Measurements from ENCODE around the gene DHRS2. TPM values are rescaled to one million over a fixed set of nuclear protein-coding genes. Genes with fewer than 3 reads are reported as not detected.

DHRS2 gene
- total and polyA plus RNA-seq, 2 experiments from 2014 or later = not detected

- H3K4me1 ChIP-seq (ENCODE audit: insufficient read depth) = no peaks in the 10 kb centered on the region; the same call in 1 of the 2 replicates
- no peak overlapping the region for H2AFZ ChIP-seq
- TF ChIP-seq EZH2phosphoT487 (IDR thresholded peaks at IDR 0.05; ENCODE audit: insufficient read depth, low read depth) = no peak
- no peak for TF ChIP-seq EZH2 (IDR thresholded peaks at IDR 0.05; ENCODE audit: insufficient read depth, poor library complexity, severe bottlenecking)
- H3K27ac ChIP-seq = no peak overlapping the region
- H3K4me2 ChIP-seq (ENCODE audit: unreplicated experiment) = no peak overlapping the region
- no peaks in the 10 kb centered on the region for H4K20me1 ChIP-seq (ENCODE audit: insufficient read depth)
- 47 to 54% methylated on average over 8 of the region's 8 CpGs for WGBS, 2 experiments (ENCODE audit: low coverage in 1 of 2, low lambda C conversion rate in 2 of 2, missing lambda C conversion rate in 2 of 2)
- H3K4me3 ChIP-seq = no peak overlapping the region
- DNase-seq = no peak
- no peaks in the 10 kb centered on the region for H3K79me2 ChIP-seq (ENCODE audit: insufficient read depth)
- no peaks in the 10 kb centered on the region for H3K9me3 ChIP-seq (ENCODE audit: low read depth)
- H3K27me3 ChIP-seq (replicated peaks; ENCODE audit: insufficient read depth) = no peaks in the 10 kb centered on the region
- no peaks in the 10 kb centered on the region for H3K36me3 ChIP-seq (ENCODE audit: low read depth)
- H3K9ac ChIP-seq = no peak overlapping the region
- no peaks in the 10 kb centered on the region for H3K9me2 ChIP-seq (ENCODE audit: insufficient read depth)
- in situ Hi-C loops (cut with MboI) = no loop called here
- H3F3A ChIP-seq (ENCODE audit: insufficient read depth) = no peaks in the 10 kb centered on the region
Measured at GRCh38 chr14:23644919-23645336, 8.8 kb downstream of the DHRS2 start.

DNA sequence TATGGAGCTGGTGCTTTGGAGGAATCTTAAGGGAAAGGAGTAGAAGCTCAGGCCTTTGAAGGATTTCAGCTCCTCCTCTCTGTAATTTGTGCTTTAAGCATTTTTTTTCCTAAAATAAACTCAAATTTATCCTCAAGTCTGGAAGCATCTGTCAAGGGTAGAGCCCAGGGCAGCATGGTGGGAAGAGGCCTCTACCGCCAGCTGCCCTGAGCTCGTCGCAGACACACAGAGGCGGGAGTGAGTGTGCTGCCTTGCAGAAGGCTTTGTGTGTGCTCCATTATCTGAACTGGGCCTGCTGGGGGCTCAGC, 9.3 kb downstream of the DHRS2 start:
- no peak overlapping the region for H3K27ac ChIP-seq
- H3K4me2 ChIP-seq (ENCODE audit: unreplicated experiment) = no peak overlapping the region
- DNase-seq = no peak
- H3K4me1 ChIP-seq (ENCODE audit: insufficient read depth) = no peaks in the 10 kb centered on the region; the same call in 1 of the 2 replicates
- in situ Hi-C loops (cut with MboI) = no loop called here
- TF ChIP-seq EZH2phosphoT487 (IDR thresholded peaks at IDR 0.05; ENCODE audit: insufficient read depth, low read depth) (no peak), EZH2 (IDR thresholded peaks at IDR 0.05; ENCODE audit: insufficient read depth, poor library complexity, severe bottlenecking) (no peak)
- no peaks in the 10 kb centered on the region for H3K9me2 ChIP-seq (ENCODE audit: insufficient read depth)
- H3F3A ChIP-seq (ENCODE audit: insufficient read depth) = no peaks in the 10 kb centered on the region
- H3K36me3 ChIP-seq (ENCODE audit: low read depth) = no peaks in the 10 kb centered on the region
- no peak overlapping the region for H3K9ac ChIP-seq
- H2AFZ ChIP-seq = no peak overlapping the region
- H3K9me3 ChIP-seq (ENCODE audit: low read depth) = no peaks in the 10 kb centered on the region
- no peaks in the 10 kb centered on the region for H4K20me1 ChIP-seq (ENCODE audit: insufficient read depth)
- no peak overlapping the region for H3K4me3 ChIP-seq
- no peaks in the 10 kb centered on the region for H3K79me2 ChIP-seq (ENCODE audit: insufficient read depth)
- 88 to 92% methylated on average over 4 of the region's 4 CpGs for WGBS, 2 experiments (ENCODE audit: low coverage in 1 of 2, low lambda C conversion rate in 2 of 2, missing lambda C conversion rate in 2 of 2)
- no peaks in the 10 kb centered on the region for H3K27me3 ChIP-seq (replicated peaks; ENCODE audit: insufficient read depth)

DNA sequence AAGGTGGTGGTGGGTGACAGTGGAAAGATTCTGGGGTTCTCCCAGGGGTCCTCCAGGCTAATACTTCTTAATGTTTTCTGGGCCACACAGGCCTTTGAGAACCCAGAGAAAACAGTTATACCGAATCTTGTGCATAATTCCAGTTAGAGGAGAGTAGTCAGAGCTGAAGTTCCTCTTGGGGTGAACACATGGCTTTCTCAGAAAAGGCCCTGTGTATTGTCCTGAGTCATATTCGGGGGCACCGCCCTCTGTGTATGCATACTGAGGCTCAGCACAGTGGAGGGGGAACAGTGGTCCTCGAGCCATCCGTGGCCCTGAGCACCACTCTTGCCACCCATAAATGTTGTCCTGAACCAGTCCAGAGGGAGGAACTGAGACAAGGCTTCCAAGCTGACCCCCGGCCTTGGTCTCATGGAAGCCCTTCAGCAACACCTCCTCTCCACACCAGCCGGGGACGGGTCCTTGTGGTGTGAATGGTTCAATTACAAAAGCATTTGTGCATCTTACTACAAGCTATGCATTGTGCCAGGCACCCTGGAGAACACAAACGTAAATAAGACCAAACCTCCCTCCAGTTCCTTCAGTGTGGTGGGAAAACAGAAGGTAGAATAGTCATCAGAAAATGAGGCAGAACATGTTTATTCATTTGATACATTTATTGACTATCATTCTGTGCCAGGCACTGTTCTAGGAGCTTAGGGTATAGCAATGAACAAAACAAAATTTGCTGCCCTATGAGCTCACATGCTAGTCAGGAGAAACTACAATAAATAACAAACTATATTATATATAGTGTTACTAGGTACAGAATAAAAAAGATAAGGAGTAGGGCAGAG, 9.9 kb downstream of the DHRS2 start:
- H3K9me3 ChIP-seq (ENCODE audit: low read depth) = no peaks in the 10 kb centered on the region
- no peak overlapping the region for H3K4me3 ChIP-seq
- no peaks in the 10 kb centered on the region for H3F3A ChIP-seq (ENCODE audit: insufficient read depth)
- no peak overlapping the region for H3K9ac ChIP-seq
- no peaks in the 10 kb centered on the region for H3K9me2 ChIP-seq (ENCODE audit: insufficient read depth)
- no peaks in the 10 kb centered on the region for H4K20me1 ChIP-seq (ENCODE audit: insufficient read depth)
- 54 to 57% methylated on average over 9 of the region's 9 CpGs for WGBS, 2 experiments (ENCODE audit: low coverage in 1 of 2, low lambda C conversion rate in 2 of 2, missing lambda C conversion rate in 2 of 2)
- H3K27ac ChIP-seq = no peak overlapping the region
- no peak for DNase-seq
- no peaks in the 10 kb centered on the region for H3K27me3 ChIP-seq (replicated peaks; ENCODE audit: insufficient read depth)
- no peak overlapping the region for H3K4me2 ChIP-seq (ENCODE audit: unreplicated experiment)
- in situ Hi-C loops (cut with MboI) = no loop called here
- H3K36me3 ChIP-seq (ENCODE audit: low read depth) = no peaks in the 10 kb centered on the region
- TF ChIP-seq EZH2phosphoT487 (IDR thresholded peaks at IDR 0.05; ENCODE audit: insufficient read depth, low read depth) = no peak
- no peak for TF ChIP-seq EZH2 (IDR thresholded peaks at IDR 0.05; ENCODE audit: insufficient read depth, poor library complexity, severe bottlenecking)
- H3K79me2 ChIP-seq (ENCODE audit: insufficient read depth) = no peaks in the 10 kb centered on the region
- no peak overlapping the region for H2AFZ ChIP-seq
- no peaks in the 10 kb centered on the region; the same call in 1 of the 2 replicates for H3K4me1 ChIP-seq (ENCODE audit: insufficient read depth)

DNA sequence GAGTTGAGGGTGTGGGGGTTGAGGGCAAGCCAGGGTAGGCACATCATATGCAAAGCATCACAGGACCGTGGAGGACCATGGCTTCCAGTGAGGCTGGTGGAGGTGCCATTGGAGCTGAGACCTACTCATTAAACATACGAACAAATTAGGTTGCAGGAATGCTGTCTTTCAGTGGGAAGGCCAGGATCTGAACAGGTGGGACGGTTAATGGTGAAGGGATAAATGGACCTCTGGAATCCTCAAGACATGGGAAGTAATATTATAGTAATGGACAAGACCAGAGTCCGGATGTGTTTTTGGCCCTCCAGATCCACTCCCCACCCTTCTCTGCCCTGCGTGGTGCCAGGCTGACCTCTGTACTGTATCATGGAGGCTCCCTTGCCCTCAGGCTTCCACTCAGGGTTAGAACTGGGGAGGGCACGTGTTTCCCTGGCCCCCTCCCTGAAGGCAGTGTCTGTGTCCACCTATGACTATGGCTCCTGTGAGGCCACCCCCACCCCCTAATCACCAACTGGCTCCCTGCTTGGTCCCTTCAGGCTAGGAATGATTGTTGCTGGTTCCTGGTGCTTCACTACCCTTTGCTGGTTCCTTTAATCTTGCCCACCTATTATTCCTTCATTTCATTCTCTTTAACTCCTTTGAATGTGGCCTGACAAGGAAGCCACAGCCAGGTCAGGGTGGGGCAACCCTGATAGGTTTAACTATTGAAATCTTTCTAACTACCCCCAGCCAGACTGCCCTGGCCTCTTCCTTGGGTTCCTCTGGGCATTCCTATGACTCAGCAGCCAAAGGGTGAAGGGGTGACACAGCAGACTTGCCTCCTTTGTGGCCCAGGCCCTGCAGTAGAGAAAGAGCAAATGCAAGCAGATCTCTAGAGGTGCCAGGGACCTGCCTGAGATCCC, 10.7 kb downstream of the DHRS2 start:
- no peak overlapping the region for H3K4me2 ChIP-seq (ENCODE audit: unreplicated experiment)
- H3K9ac ChIP-seq = no peak overlapping the region
- no peaks in the 10 kb centered on the region for H3K36me3 ChIP-seq (ENCODE audit: low read depth)
- no peaks in the 10 kb centered on the region; the same call in 1 of the 2 replicates for H3K4me1 ChIP-seq (ENCODE audit: insufficient read depth)
- H3K27me3 ChIP-seq (replicated peaks; ENCODE audit: insufficient read depth) = no peaks in the 10 kb centered on the region; the same call in 1 of the 2 replicates
- H3K9me3 ChIP-seq (ENCODE audit: low read depth) = no peaks in the 10 kb centered on the region
- no peaks in the 10 kb centered on the region for H3F3A ChIP-seq (ENCODE audit: insufficient read depth)
- in situ Hi-C loops (cut with MboI) = no loop called here
- no peak overlapping the region for H3K4me3 ChIP-seq
- no peaks in the 10 kb centered on the region for H3K79me2 ChIP-seq (ENCODE audit: insufficient read depth)
- H3K9me2 ChIP-seq (ENCODE audit: insufficient read depth) = no peaks in the 10 kb centered on the region
- WGBS, 2 experiments (ENCODE audit: low coverage in 1 of 2, low lambda C conversion rate in 2 of 2, missing lambda C conversion rate in 2 of 2) = 43 to 47% methylated on average over 6 of the region's 6 CpGs
- TF ChIP-seq EZH2 (IDR thresholded peaks at IDR 0.05; ENCODE audit: insufficient read depth, poor library complexity, severe bottlenecking) = no peak
- no peak for TF ChIP-seq EZH2phosphoT487 (IDR thresholded peaks at IDR 0.05; ENCODE audit: insufficient read depth, low read depth)
- H4K20me1 ChIP-seq (ENCODE audit: insufficient read depth) = no peaks in the 10 kb centered on the region
- H2AFZ ChIP-seq = no peak overlapping the region
- no peak overlapping the region for H3K27ac ChIP-seq
- peak; percentile 51 for DNase-seq

Data from GM23248 (cell line).